GM12865 (cell line): ENCODE measurements around the gene CT45A2.
"Not testable (repeated sequence)": the region's sequence is repeated elsewhere in the genome, so short reads cannot be mapped to it uniquely, and the experiment has no call there.

Source experiments
- DNase-seq: peaks from one replicate; pipeline ENCODE4 v3.0.0; 2010; ENCODE audit warnings: low read depth
- H3K4me3 ChIP-seq: 2 replicates; pipeline ENCODE4 v1.5.1; 2011; ENCODE audit warnings: mild to moderate bottlenecking, low read depth, low read length, control low read depth

CT45A2 gene

GRCh38 chrX:135819912-135820311 lies at the start of gene CT45A2:
TSS of gene CT45A2 (minus strand) at chrX:135820012. CDS start at chrX:135816265, 3,747 bp downstream.
- not testable (repeated sequence) for H3K4me3 ChIP-seq, DNase-seq

GRCh38 chrX:135854438-135854837 lies 34.6 kb upstream of the CT45A2 start, which contains the start of gene CT45A8:
TSS of gene CT45A8 (minus strand) at chrX:135854538. CDS start at chrX:135850783, 3,755 bp downstream.
- not testable (repeated sequence) for DNase-seq, H3K4me3 ChIP-seq

GRCh38 chrX:135837180-135837579 lies 17.4 kb upstream of the CT45A2 start, which contains the start of gene CT45A7:
TSS of gene CT45A7 (minus strand) at chrX:135837280. CDS start at chrX:135833533, 3,747 bp downstream.
- DNase-seq, H3K4me3 ChIP-seq: not testable (repeated sequence)

GRCh38 chrX:135802687-135803086 lies 17.1 kb downstream of the CT45A2 start, which contains the start of gene CT45A6:
TSS of gene CT45A6 (minus strand) at chrX:135802787. CDS start at chrX:135798993, 3,794 bp downstream.
- not testable (repeated sequence) for DNase-seq, H3K4me3 ChIP-seq

GRCh38 chrX:135785403-135785802 lies 34.4 kb downstream of the CT45A2 start, which contains the start of gene CT45A5:
TSS of gene CT45A5 (minus strand) at chrX:135785503. CDS start at chrX:135781729, 3,774 bp downstream.
- DNase-seq, H3K4me3 ChIP-seq: not testable (repeated sequence)

- not testable (repeated sequence) for H3K4me3 ChIP-seq, DNase-seq
These were observed 51.7 kb downstream of the CT45A2 start, which contains the start of gene CT45A3 for GRCh38 chrX:135768091-135768490. TSS of gene CT45A3 (minus strand) at chrX:135768191. CDS start at chrX:135764444, 3,747 bp downstream.
